ENCODE measurements around the gene MTUS2. TPM values are rescaled to one million over a fixed set of nuclear protein-coding genes. Genes with fewer than 3 reads are reported as not detected.

The MTUS2 gene
- polyA plus RNA-seq, 1 donor from 2014 or later: 4.4 TPM

GRCh38 chr13:28850226-28850625 is 30.1 kb downstream of the MTUS2 start:
- Histone ChIP-seq H3K27me3 (ENCODE audit: insufficient read depth, low read depth, low read length) (no peaks in the 10 kb centered on the region), H3K9ac (ENCODE audit: low read length) (no peak overlapping the region), H3K9me2 (ENCODE audit: insufficient read depth, low read length) (no peaks in the 10 kb centered on the region), H2AFZ (ENCODE audit: low read depth, low read length) (no peak overlapping the region), H3K79me2 (replicated peaks; ENCODE audit: insufficient read depth, low read length) (no peaks in the 10 kb centered on the region), H3K4me2 (ENCODE audit: low read length) (no peak overlapping the region), H3K4me3 (ENCODE audit: low read length) (no peak overlapping the region), H3K27ac (ENCODE audit: low read length) (no peak overlapping the region), H3F3A (ENCODE audit: insufficient read depth, low read length, poor library complexity, severe bottlenecking) (no peaks in the 10 kb centered on the region), H3K36me3 (ENCODE audit: insufficient read depth, low read length) (no peaks in the 10 kb centered on the region), H4K20me1 (ENCODE audit: insufficient read depth) (no peaks in the 10 kb centered on the region), H3K9me3 (ENCODE audit: low read length) (no peaks in the 10 kb centered on the region)
- TF ChIP-seq SMC3 (conservative IDR thresholded peaks at IDR 0.05; ENCODE audit: poor library complexity) (no peak), CTCF (IDR thresholded peaks at IDR 0.05; ENCODE audit: poor library complexity, severe bottlenecking) (no peak), RAD21 (conservative IDR thresholded peaks at IDR 0.05) (no peak), MXI1 (conservative IDR thresholded peaks at IDR 0.05; ENCODE audit: poor library complexity, severe bottlenecking) (no peak), TAF1 (IDR thresholded peaks at IDR 0.05; ENCODE audit: low read depth) (no peak), REST (IDR thresholded peaks at IDR 0.05; ENCODE audit: borderline replicate concordance) (no peak), EP300 (conservative IDR thresholded peaks at IDR 0.05; ENCODE audit: poor library complexity, severe bottlenecking) (no peak), EZH2 (IDR thresholded peaks at IDR 0.05; ENCODE audit: borderline replicate concordance, insufficient read depth, low read length, poor library complexity, severe bottlenecking) (no peak), POLR2AphosphoS5 (IDR thresholded peaks at IDR 0.05) (no peak)

GRCh38 chr13:28851422-28851821 is 31.3 kb downstream of the MTUS2 start:
- Histone ChIP-seq H3K27me3 (ENCODE audit: insufficient read depth, low read depth, low read length) (no peaks in the 10 kb centered on the region), H3K9me2 (ENCODE audit: insufficient read depth, low read length) (no peaks in the 10 kb centered on the region), H3K36me3 (ENCODE audit: insufficient read depth, low read length) (no peaks in the 10 kb centered on the region), H3F3A (ENCODE audit: insufficient read depth, low read length, poor library complexity, severe bottlenecking) (no peaks in the 10 kb centered on the region), H3K27ac (ENCODE audit: low read length) (no peak overlapping the region), H3K4me2 (ENCODE audit: low read length) (no peak overlapping the region), H3K9ac (ENCODE audit: low read length) (no peak overlapping the region), H4K20me1 (ENCODE audit: insufficient read depth) (no peaks in the 10 kb centered on the region), H3K4me3 (ENCODE audit: low read length) (no peak overlapping the region), H3K9me3 (ENCODE audit: low read length) (no peaks in the 10 kb centered on the region), H3K79me2 (replicated peaks; ENCODE audit: insufficient read depth, low read length) (no peaks in the 10 kb centered on the region), H2AFZ (ENCODE audit: low read depth, low read length) (no peak overlapping the region)
- no peak for TF ChIP-seq SMC3 (conservative IDR thresholded peaks at IDR 0.05; ENCODE audit: poor library complexity)
- no peak for TF ChIP-seq TAF1 (IDR thresholded peaks at IDR 0.05; ENCODE audit: low read depth)
- no peak for TF ChIP-seq REST (IDR thresholded peaks at IDR 0.05; ENCODE audit: borderline replicate concordance)

Data from neural cell (in vitro differentiated cells).